MM.1S (cell line): Measurements from ENCODE around the gene SLC1A1.
"Not testable (repeated sequence)": the region's sequence is repeated elsewhere in the genome, so short reads cannot be mapped to it uniquely, and the experiment has no call there.

Source experiments
- EZH2 ChIP-seq: fragments of 300-600 bp; sonication (generic); optimal IDR thresholded peaks from 2 replicates; pipeline ENCODE3; 2017; ENCODE audit warnings: low read depth, mild to moderate bottlenecking, antibody characterized with exemption, low read length, mixed read lengths
- TF ChIP-seq, protein P1 (sequence below): fragments of 300-600 bp; sonication (generic); IDR thresholded peaks from 2 replicates; pipeline ENCODE4 v1.5.1; 2016; ENCODE audit warnings: antibody characterized with exemption, low read length, mixed read lengths

DNA sequence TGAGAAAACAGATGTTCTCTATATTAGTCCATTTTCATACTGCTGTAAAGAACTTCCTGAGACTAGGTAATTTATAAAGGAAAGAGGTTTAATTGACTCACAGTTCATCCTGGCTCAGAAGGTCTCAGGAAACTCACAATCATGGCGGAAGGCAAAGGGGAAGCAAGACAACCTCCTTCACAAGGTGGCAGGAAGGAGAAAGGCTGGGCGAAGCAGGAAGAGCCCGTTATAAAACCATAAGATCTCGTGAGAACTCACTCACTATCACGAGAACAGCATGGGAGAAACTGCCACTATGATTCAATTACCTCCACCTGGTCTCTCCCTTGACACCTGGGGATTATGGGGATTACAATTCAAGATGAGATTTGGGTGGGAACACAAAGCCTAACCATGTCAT is 54.4 kb downstream of the SLC1A1 start:
- TF ChIP-seq, protein P1, sequence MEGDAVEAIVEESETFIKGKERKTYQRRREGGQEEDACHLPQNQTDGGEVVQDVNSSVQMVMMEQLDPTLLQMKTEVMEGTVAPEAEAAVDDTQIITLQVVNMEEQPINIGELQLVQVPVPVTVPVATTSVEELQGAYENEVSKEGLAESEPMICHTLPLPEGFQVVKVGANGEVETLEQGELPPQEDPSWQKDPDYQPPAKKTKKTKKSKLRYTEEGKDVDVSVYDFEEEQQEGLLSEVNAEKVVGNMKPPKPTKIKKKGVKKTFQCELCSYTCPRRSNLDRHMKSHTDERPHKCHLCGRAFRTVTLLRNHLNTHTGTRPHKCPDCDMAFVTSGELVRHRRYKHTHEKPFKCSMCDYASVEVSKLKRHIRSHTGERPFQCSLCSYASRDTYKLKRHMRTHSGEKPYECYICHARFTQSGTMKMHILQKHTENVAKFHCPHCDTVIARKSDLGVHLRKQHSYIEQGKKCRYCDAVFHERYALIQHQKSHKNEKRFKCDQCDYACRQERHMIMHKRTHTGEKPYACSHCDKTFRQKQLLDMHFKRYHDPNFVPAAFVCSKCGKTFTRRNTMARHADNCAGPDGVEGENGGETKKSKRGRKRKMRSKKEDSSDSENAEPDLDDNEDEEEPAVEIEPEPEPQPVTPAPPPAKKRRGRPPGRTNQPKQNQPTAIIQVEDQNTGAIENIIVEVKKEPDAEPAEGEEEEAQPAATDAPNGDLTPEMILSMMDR = not testable (repeated sequence)
- TF ChIP-seq EZH2 = not testable (repeated sequence)
